Testis (tissue), 2 donors: ENCODE data around the gene CYB5A.

ENCODE experiments used
- POLR2A ChIP-seq: fragments of 450-650 bp; IDR thresholded peaks from one replicate; pipeline ENCODE4 v1.6.1; 2017; ENCODE audit warnings: antibody characterized with exemption, mild to moderate bottlenecking, moderate library complexity
- TF ChIP-seq, protein P1 (sequence below), 3 experiments: fragments of 450-650 bp in 2 of 3; fragments of 200-600 bp in 1 of 3; sonication (generic) in 1 of 3; IDR thresholded peaks; one replicate each; pipeline ENCODE4 v1.5.1; 2016 to 2019; ENCODE audit warnings: antibody characterized with exemption in 3 of 3, mild to moderate bottlenecking in 2 of 3, moderate library complexity in 1 of 3

DNA sequence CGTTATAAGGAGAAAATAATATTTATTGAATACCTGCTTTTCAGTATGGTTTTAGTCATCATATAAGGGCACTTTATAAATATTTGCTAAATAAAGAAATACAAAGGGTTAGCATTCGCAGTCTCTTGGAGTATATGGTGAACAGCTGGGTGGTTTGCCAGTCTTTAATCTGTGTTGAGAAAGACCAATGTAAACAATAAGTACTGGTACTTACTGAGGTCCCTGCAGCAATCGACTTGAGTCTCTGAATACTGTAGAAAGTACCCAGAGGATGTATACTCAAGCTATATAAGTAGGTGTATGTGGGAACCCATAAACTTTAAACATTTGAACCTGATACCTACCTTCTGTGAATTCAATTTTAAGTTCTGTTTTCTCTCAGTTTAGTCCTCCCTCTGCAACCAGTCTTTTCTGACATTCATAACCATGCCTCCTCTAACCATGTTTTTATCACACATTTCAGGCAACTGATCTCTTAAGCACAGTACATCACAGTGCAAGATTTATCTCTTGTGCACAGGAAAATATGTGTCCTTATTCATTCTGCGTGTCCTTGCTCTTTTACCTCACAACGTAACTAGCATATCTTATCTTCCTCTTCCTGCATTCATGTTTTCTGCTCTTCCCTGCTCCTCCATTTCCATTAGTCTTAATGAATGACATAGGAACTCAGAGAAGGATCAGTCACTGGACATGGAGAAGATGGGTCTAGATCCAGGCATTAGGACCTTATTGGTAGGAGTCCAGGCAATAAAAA, 45.6 kb upstream of the CYB5A start:
- TF ChIP-seq, protein P1, sequence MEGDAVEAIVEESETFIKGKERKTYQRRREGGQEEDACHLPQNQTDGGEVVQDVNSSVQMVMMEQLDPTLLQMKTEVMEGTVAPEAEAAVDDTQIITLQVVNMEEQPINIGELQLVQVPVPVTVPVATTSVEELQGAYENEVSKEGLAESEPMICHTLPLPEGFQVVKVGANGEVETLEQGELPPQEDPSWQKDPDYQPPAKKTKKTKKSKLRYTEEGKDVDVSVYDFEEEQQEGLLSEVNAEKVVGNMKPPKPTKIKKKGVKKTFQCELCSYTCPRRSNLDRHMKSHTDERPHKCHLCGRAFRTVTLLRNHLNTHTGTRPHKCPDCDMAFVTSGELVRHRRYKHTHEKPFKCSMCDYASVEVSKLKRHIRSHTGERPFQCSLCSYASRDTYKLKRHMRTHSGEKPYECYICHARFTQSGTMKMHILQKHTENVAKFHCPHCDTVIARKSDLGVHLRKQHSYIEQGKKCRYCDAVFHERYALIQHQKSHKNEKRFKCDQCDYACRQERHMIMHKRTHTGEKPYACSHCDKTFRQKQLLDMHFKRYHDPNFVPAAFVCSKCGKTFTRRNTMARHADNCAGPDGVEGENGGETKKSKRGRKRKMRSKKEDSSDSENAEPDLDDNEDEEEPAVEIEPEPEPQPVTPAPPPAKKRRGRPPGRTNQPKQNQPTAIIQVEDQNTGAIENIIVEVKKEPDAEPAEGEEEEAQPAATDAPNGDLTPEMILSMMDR (IDR thresholded peaks at IDR 0.05): no peak
- no peak for TF ChIP-seq POLR2A
